Measurements from ENCODE around the gene EGFR. TPM values are rescaled to one million over a fixed set of nuclear protein-coding genes. Genes with fewer than 3 reads are reported as not detected.
A peak's percentile ranks its signal among the peaks of the same experiment; 100 is the strongest.

The EGFR gene
- total RNA-seq = 67.2 and 76.7 TPM in 2 replicates

- DNase-seq (ENCODE audit: low read depth) = no peak
- Histone ChIP-seq H3K36me3 (ENCODE audit: control insufficient read depth, insufficient read depth, low read length) (no peaks in the 10 kb centered on the region), H3K4me3 (ENCODE audit: low read depth, low read length) (peak within 1 kb of the TSS; percentile 86), H3K27me3 (ENCODE audit: control insufficient read depth, insufficient read depth, low read length) (no peaks in the 10 kb centered on the region)
- TF ChIP-seq, protein P1, sequence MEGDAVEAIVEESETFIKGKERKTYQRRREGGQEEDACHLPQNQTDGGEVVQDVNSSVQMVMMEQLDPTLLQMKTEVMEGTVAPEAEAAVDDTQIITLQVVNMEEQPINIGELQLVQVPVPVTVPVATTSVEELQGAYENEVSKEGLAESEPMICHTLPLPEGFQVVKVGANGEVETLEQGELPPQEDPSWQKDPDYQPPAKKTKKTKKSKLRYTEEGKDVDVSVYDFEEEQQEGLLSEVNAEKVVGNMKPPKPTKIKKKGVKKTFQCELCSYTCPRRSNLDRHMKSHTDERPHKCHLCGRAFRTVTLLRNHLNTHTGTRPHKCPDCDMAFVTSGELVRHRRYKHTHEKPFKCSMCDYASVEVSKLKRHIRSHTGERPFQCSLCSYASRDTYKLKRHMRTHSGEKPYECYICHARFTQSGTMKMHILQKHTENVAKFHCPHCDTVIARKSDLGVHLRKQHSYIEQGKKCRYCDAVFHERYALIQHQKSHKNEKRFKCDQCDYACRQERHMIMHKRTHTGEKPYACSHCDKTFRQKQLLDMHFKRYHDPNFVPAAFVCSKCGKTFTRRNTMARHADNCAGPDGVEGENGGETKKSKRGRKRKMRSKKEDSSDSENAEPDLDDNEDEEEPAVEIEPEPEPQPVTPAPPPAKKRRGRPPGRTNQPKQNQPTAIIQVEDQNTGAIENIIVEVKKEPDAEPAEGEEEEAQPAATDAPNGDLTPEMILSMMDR (IDR thresholded peaks at IDR 0.05; ENCODE audit: insufficient read depth, low read length, poor library complexity, severe bottlenecking) = no peak
Measured at GRCh38 chr7:55018361-55019190, at the start of gene EGFR. Gene EGFR, plus strand, starts transcription at chr7:55019017. Its CDS starts 261 bp downstream, at chr7:55019278.

DNA sequence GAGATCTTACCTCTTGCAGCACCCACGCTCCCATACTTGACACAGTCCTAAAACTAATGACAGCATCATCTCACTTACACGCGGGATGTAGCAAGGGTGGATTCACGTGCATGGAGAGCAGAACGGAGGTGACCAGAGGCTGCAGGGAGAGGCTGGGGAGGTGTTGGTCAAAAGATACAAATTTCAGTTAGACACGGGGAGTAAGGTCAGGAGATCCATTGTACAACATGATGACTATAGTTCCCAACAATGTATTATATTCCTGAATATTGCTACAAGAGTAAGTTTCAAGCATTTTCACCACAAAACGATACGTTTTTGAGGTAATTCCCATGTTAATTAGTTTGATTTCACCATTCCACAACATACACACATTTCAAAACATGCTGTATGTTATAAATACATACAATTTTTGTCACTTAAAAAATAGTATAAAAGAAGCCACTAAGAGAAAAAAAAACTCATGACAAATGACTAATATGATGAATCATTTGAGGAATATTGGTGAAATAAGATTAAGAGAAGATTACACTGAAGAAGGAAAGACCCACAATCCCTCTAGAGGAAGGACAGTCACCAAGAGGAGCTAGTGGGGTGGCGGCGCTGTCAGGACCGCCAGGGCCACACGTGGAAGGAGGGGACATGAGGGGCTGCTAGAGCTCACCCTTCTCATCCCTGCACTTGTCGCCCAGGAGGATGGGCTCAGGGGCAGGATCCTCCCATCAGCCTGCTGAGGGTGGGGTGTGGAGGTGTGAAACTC is 49.4 kb upstream of the EGFR start:
- Histone ChIP-seq H3K27me3 (ENCODE audit: control insufficient read depth, insufficient read depth, low read length) (no peaks in the 10 kb centered on the region), H3K36me3 (ENCODE audit: control insufficient read depth, insufficient read depth, low read length) (no peaks in the 10 kb centered on the region), H3K4me3 (ENCODE audit: low read depth, low read length) (no peak overlapping the region)
- DNase-seq (ENCODE audit: low read depth) = no peak
- TF ChIP-seq, protein P1 (IDR thresholded peaks at IDR 0.05; ENCODE audit: insufficient read depth, low read length, poor library complexity, severe bottlenecking) = no peak

- Histone ChIP-seq H3K4me3 (ENCODE audit: low read depth, low read length) (no peak overlapping the region), H3K27me3 (ENCODE audit: control insufficient read depth, insufficient read depth, low read length) (no peaks in the 10 kb centered on the region), H3K36me3 (ENCODE audit: control insufficient read depth, insufficient read depth, low read length) (no peaks in the 10 kb centered on the region)
- TF ChIP-seq, protein P1 (IDR thresholded peaks at IDR 0.05; ENCODE audit: insufficient read depth, low read length, poor library complexity, severe bottlenecking) = no peak
- DNase-seq (ENCODE audit: low read depth) = no peak
Measured at GRCh38 chr7:54972733-54973294, 46.0 kb upstream of the EGFR start.

DNA sequence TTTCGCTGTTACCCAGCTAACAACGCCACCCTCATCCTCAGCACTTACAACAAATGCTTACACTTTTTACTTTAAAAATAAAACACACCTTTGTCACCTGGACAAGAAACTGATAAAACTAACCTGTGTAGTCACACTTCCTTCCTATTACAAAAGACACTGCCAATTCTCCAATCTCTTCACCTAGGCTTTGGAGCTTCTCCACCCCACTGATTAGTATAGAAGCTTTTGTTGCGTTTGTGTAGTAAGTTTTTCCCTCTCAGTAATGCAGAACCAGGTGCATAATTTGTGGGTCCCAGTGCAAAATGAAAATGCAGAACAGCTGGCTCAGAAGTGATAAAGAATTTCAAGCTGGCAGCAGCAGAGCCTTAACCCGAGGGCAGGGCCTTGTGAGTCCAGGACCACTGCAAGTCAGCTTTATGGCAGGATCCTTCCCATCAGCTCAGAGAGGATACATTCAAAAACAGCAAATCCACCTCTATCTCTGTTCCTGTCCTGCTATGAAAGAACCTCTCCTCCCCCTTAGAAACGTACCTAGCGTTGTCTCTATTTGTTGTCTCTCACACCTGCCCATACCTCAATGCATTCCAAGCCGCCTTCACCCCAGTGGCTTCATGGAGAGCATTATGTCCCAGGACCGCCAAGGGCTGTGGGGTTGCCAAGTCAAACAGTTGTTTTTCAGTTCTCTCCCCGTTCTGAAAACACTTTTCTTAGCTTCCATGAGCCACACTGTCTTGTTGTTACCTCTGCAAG is 40.3 kb upstream of the EGFR start:
- Histone ChIP-seq H3K4me3 (ENCODE audit: low read depth, low read length) (no peak overlapping the region), H3K27me3 (ENCODE audit: control insufficient read depth, insufficient read depth, low read length) (no peaks in the 10 kb centered on the region), H3K36me3 (ENCODE audit: control insufficient read depth, insufficient read depth, low read length) (no peaks in the 10 kb centered on the region)
- no peak for DNase-seq (ENCODE audit: low read depth)
- TF ChIP-seq, protein P1 (IDR thresholded peaks at IDR 0.05; ENCODE audit: insufficient read depth, low read length, poor library complexity, severe bottlenecking) = no peak

DNA sequence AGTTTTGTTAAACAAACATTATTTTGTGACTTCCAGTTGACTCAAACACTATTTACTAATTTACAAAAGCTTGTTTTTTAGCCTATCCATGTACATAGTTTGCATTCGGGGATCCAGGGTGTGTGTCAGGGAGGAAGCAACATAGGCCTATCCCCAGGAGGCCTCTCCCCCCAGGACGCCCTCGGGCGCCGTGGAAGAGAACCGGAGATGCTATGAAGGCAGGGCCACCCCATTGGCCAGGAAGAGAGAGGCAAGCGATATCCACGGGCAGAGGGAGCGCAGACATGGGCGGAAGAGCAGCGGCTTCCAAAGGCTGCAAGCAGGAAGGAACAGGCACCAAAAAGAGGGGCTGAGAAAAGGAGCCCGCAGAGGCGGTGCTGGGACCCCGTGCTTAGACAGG is 38.3 kb upstream of the EGFR start:
- no peak for DNase-seq (ENCODE audit: low read depth)
- no peaks in the 10 kb centered on the region for H3K27me3 ChIP-seq (ENCODE audit: control insufficient read depth, insufficient read depth, low read length)
- H3K36me3 ChIP-seq (ENCODE audit: control insufficient read depth, insufficient read depth, low read length) = no peaks in the 10 kb centered on the region
- no peak overlapping the region for H3K4me3 ChIP-seq (ENCODE audit: low read depth, low read length)
- TF ChIP-seq, protein P1 (IDR thresholded peaks at IDR 0.05; ENCODE audit: insufficient read depth, low read length, poor library complexity, severe bottlenecking) = no peak
